Hepatocyte (in vitro differentiated cells): ENCODE measurements around the gene MPHOSPH6. TPM values are rescaled to one million over a fixed set of nuclear protein-coding genes. Genes with fewer than 3 reads are reported as not detected.

Experiments used
- polyA plus RNA-seq: library from polyadenylated mRNA; unstranded; fragments of >200 nt; fragmentation: Nextera tagmentation; extraction: Ambion mirVana; gene quantifications from 2 replicates; pipeline ENCODE4 v1.2.1, GENCODE V29; 2016
- small RNA-seq: library from RNA; depleted of rRNA; stranded (forward); fragments of <200 nt; gene quantifications from one replicate; pipeline ENCODE3, GENCODE V24; 2014
- total RNA-seq: library from RNA; depleted of rRNA; stranded (reverse); fragments of >200 nt; gene quantifications from 2 replicates; pipeline ENCODE4 v1.2.3, GENCODE V29; 2014

Gene MPHOSPH6
- total and polyA plus RNA-seq, 2 experiments from 2014 or later: 38.4 to 47.0 TPM

Small RNAs within 50 kb of the gene (small RNA-seq; reads per million reads assigned to genes)
- not detected for gene RN7SKP190

Other genes with a start within 250 kb of the MPHOSPH6 start
- not detected in 2 replicates for gene SDR42E1, start 158.8 kb downstream of the MPHOSPH6 start, total RNA-seq
- gene SDR42E1, start 158.8 kb downstream of the MPHOSPH6 start, polyA plus RNA-seq: 0.04 TPM in 1 of 2 replicates, not detected in the other
- 75.6 and 76.7 TPM in 2 replicates for gene HSD17B2, start 135.0 kb downstream of the MPHOSPH6 start, total RNA-seq
- gene HSD17B2, start 135.0 kb downstream of the MPHOSPH6 start, polyA plus RNA-seq: 63.5 and 91.1 TPM in 2 replicates